ENCODE data around the gene UBE2S.

DNA sequence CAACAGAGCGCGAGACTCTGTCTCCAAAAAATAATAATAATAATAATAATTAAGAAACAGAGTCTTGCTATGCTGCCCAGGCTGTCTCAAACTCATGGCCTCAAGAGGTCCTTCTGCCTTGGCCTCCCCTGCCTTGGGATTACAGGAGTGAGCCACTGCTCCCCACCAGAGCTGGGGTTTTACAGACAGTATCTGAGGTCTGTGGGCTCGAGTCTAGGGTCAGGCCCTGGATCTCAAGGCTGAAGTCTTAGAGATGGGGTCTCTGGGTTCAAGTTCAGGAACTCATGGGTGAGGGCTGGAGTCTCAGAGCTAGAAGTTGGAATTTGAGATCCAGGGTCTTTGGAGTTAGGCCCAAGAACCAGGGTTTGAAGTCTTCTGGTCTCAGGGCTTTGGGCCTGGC, 40.8 kb downstream of the UBE2S start:
- TF ChIP-seq, protein P1, sequence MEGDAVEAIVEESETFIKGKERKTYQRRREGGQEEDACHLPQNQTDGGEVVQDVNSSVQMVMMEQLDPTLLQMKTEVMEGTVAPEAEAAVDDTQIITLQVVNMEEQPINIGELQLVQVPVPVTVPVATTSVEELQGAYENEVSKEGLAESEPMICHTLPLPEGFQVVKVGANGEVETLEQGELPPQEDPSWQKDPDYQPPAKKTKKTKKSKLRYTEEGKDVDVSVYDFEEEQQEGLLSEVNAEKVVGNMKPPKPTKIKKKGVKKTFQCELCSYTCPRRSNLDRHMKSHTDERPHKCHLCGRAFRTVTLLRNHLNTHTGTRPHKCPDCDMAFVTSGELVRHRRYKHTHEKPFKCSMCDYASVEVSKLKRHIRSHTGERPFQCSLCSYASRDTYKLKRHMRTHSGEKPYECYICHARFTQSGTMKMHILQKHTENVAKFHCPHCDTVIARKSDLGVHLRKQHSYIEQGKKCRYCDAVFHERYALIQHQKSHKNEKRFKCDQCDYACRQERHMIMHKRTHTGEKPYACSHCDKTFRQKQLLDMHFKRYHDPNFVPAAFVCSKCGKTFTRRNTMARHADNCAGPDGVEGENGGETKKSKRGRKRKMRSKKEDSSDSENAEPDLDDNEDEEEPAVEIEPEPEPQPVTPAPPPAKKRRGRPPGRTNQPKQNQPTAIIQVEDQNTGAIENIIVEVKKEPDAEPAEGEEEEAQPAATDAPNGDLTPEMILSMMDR (IDR thresholded peaks at IDR 0.05) = no peak
- TF ChIP-seq POLR2A (IDR thresholded peaks at IDR 0.05) = no peak
